ENCODE measurements around the gene MRPL12. TPM values are rescaled to one million over a fixed set of nuclear protein-coding genes. Genes with fewer than 3 reads are reported as not detected.
A peak's percentile ranks its signal among the peaks of the same experiment; 100 is the strongest.

The MRPL12 gene
- total and polyA plus RNA-seq, 2 of the 13 experiments (the other 11 are each of a cell fraction or from before 2014, with no cell fraction given), result 39.1 to 94.1 TPM

GRCh38 chr17:81713556-81714411 is 10.6 kb downstream of the MRPL12 start (continued):
- TF ChIP-seq, protein P1, sequence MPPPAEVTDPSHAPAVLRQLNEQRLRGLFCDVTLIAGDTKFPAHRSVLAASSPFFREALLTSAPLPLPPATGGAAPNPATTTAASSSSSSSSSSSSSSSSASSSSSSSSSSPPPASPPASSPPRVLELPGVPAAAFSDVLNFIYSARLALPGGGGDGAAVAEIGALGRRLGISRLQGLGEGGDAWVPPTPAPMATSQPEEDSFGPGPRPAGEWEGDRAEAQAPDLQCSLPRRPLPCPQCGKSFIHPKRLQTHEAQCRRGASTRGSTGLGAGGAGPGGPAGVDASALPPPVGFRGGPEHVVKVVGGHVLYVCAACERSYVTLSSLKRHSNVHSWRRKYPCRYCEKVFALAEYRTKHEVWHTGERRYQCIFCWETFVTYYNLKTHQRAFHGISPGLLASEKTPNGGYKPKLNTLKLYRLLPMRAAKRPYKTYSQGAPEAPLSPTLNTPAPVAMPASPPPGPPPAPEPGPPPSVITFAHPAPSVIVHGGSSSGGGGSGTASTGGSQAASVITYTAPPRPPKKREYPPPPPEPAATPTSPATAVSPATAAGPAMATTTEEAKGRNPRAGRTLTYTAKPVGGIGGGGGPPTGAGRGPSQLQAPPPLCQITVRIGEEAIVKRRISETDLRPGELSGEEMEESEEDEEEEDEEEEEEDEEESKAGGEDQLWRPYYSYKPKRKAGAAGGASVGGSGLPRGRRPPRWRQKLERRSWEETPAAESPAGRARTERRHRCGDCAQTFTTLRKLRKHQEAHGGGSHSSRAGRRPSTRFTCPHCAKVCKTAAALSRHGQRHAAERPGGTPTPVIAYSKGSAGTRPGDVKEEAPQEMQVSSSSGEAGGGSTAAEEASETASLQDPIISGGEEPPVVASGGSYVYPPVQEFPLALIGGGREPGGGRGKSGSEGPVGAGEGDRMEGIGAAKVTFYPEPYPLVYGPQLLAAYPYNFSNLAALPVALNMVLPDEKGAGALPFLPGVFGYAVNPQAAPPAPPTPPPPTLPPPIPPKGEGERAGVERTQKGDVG (CRISPR knock-in tag; IDR thresholded peaks at IDR 0.05; ENCODE audit: borderline replicate concordance), result no peak; the same call in 1 of the 2 replicates
- TF ChIP-seq FOXC1 (CRISPR knock-in tag; IDR thresholded peaks at IDR 0.05; ENCODE audit: borderline replicate concordance) (peak; percentile 60; the same call in 1 of the 2 replicates), ZNF800 (CRISPR knock-in tag; IDR thresholded peaks at IDR 0.05) (peak; percentile 41), TEAD2 (CRISPR knock-in tag; IDR thresholded peaks at IDR 0.05) (0 out of 2 replicates have a peak, but pooled peaks have one; percentile 9), PAX8 (CRISPR knock-in tag; IDR thresholded peaks at IDR 0.05; ENCODE audit: borderline replicate concordance) (peak; percentile 99), MXD4 (CRISPR knock-in tag; IDR thresholded peaks at IDR 0.05) (peak; percentile 95)

All from HepG2 (cell line).